Right atrium auricular region (tissue), 2 donors: Measurements from ENCODE around the gene WDR87. TPM values are rescaled to one million over a fixed set of nuclear protein-coding genes. Genes with fewer than 3 reads are reported as not detected.
"Not testable (repeated sequence)": the region's sequence is repeated elsewhere in the genome, so short reads cannot be mapped to it uniquely, and the experiment has no call there.

Source experiments
- DNase-seq: peaks from one replicate; pipeline ENCODE4 v3.0.0-alpha.2; 2019; ENCODE audit warnings: low spot score
- H3K27ac ChIP-seq, 2 donors: fragments of 200-600 bp; sonication (generic); 1 replicate in 1 of 2; 2 replicates in 1 of 2; pipeline ENCODE4 v1.5.1; 2016 to 2019
- H3K27me3 ChIP-seq, 2 donors: fragments of 200-600 bp; sonication (generic); one replicate each; pipeline versions ENCODE4 v1.5.1 to v1.6.0; 2017 to 2019
- H3K36me3 ChIP-seq: fragments of 200-600 bp; sonication (generic); one replicate; pipeline ENCODE4 v1.5.1; 2016
- H3K4me1 ChIP-seq, 2 donors: fragments of 200-600 bp; sonication (generic); one replicate each; pipeline versions ENCODE4 v1.5.1 to v1.6.0; 2017 to 2019
- H3K4me3 ChIP-seq, 2 donors: fragments of 200-600 bp; sonication (generic); 1 replicate in 1 of 2; 2 replicates in 1 of 2; pipeline ENCODE4 v1.5.1; 2017 to 2019; ENCODE audit warnings: mild to moderate bottlenecking in 1 of 2, moderate library complexity in 1 of 2
- H3K9me3 ChIP-seq, 2 donors: fragments of 200-600 bp; sonication (generic); one replicate each; pipeline ENCODE4 v1.5.1; 2019
- total RNA-seq, 2 donors: library from RNA; depleted of rRNA; stranded (reverse); fragments of >200 nt; gene quantifications; one replicate each; pipeline ENCODE4 v1.1.0, GENCODE V29; 2016
- TF ChIP-seq, protein P1 (sequence below), 2 donors: fragments of 200-600 bp; sonication (generic); IDR thresholded peaks; one replicate each; pipeline ENCODE4 v1.5.1; 2019; ENCODE audit warnings: antibody characterized with exemption in 2 of 2

Gene WDR87
- total RNA-seq, 2 donors from 2014 or later = not detected

DNA sequence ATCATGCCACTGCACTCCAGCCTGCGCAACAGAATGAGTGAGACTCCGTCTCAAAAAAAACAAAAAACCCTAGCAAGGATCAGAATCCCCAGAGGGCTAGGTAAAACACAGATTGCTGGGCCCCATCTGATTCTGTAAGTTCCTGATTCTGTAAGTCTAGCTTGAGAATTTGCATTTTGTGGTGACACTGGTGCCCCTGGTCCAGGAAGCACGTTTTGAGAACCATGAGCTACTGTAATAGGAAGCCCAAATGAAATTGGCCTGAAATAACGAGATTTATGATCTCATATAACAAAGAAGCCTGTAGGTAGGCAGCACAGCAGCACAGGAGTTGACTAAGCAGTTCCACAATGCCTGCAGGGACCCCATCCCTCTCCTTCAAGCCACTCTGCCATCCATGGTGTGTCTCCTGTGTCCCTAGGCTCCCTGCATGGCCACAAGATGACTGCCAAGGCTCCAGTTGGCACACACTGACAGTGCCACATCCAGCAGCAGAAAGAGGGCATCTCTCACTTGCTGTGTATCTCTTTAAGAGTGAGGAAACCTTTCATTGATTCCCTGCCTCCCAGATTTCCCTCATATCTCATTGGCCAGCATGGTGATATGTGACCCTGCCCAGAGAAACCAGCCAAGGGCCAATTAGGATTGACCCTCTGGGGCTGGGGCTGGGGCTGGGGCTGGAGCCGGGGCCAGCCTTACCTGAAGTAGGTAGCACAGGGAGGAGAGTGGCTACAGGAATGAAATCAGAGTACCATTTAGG is 22.3 kb upstream of the WDR87 start:
- DNase-seq = no peak
- no peaks in the 10 kb centered on the region for H3K9me3 ChIP-seq
- no peak overlapping the region for H3K4me3 ChIP-seq
- H3K27ac ChIP-seq = no peak overlapping the region
- peaks cover 0 to 25% of the 10 kb centered on the region in 2 donors for H3K4me1 ChIP-seq
- no peaks in the 10 kb centered on the region for H3K36me3 ChIP-seq
- no peaks in the 10 kb centered on the region for H3K27me3 ChIP-seq
- TF ChIP-seq, protein P1, sequence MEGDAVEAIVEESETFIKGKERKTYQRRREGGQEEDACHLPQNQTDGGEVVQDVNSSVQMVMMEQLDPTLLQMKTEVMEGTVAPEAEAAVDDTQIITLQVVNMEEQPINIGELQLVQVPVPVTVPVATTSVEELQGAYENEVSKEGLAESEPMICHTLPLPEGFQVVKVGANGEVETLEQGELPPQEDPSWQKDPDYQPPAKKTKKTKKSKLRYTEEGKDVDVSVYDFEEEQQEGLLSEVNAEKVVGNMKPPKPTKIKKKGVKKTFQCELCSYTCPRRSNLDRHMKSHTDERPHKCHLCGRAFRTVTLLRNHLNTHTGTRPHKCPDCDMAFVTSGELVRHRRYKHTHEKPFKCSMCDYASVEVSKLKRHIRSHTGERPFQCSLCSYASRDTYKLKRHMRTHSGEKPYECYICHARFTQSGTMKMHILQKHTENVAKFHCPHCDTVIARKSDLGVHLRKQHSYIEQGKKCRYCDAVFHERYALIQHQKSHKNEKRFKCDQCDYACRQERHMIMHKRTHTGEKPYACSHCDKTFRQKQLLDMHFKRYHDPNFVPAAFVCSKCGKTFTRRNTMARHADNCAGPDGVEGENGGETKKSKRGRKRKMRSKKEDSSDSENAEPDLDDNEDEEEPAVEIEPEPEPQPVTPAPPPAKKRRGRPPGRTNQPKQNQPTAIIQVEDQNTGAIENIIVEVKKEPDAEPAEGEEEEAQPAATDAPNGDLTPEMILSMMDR (IDR thresholded peaks at IDR 0.05) = no peak

GRCh38 chr19:37926711-37927110 is 20.3 kb upstream of the WDR87 start:
- no peak overlapping the region for H3K4me3 ChIP-seq
- no peak overlapping the region for H3K27ac ChIP-seq
- H3K36me3 ChIP-seq = no peaks in the 10 kb centered on the region
- H3K4me1 ChIP-seq = peaks cover 0 to 7% of the 10 kb centered on the region in 2 donors
- no peaks in the 10 kb centered on the region for H3K27me3 ChIP-seq
- TF ChIP-seq, protein P1 (IDR thresholded peaks at IDR 0.05) = no peak
- no peaks in the 10 kb centered on the region for H3K9me3 ChIP-seq
- DNase-seq = no peak

GRCh38 chr19:37926255-37926654 is 19.9 kb upstream of the WDR87 start:
- Histone ChIP-seq H3K27me3 (no peaks in the 10 kb centered on the region), H3K4me1 (peaks cover 0 to 2% of the 10 kb centered on the region in 2 donors), H3K9me3 (no peaks in the 10 kb centered on the region), H3K36me3 (no peaks in the 10 kb centered on the region), H3K27ac (no peak overlapping the region), H3K4me3 (no peak overlapping the region)
- DNase-seq = no peak
- TF ChIP-seq, protein P1 (IDR thresholded peaks at IDR 0.05) = no peak

- Histone ChIP-seq H3K27me3 (no peaks in the 10 kb centered on the region), H3K9me3 (no peaks in the 10 kb centered on the region), H3K27ac (no peak overlapping the region), H3K4me1 (no peaks in the 10 kb centered on the region), H3K4me3 (no peak overlapping the region), H3K36me3 (no peaks in the 10 kb centered on the region)
- TF ChIP-seq, protein P1 (IDR thresholded peaks at IDR 0.05) = no peak
- DNase-seq = no peak
Measured at GRCh38 chr19:37925212-37925611, 18.8 kb upstream of the WDR87 start.

DNA sequence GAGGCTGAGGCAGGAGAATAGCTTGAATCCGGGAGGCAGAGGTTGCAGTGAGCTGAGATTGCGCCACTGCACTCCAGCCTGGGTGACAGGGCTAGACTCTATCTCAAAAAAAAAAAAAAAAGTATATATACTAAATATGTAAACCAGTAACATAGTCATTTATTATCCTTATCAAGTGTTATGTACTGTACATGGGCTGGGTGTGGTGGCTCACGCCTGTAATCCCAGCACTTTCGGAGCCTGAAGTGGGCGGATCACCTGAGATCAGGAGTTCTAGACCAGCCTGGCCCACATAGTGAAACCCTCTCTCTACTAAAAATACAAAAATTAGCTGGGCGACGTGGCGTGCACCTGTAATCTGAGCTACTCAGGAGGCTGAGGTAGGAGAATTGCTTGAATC is 18.2 kb upstream of the WDR87 start:
- not testable (repeated sequence) for DNase-seq, H3K27me3 ChIP-seq, H3K36me3 ChIP-seq, H3K9me3 ChIP-seq, H3K27ac ChIP-seq, H3K4me3 ChIP-seq, H3K4me1 ChIP-seq

DNA sequence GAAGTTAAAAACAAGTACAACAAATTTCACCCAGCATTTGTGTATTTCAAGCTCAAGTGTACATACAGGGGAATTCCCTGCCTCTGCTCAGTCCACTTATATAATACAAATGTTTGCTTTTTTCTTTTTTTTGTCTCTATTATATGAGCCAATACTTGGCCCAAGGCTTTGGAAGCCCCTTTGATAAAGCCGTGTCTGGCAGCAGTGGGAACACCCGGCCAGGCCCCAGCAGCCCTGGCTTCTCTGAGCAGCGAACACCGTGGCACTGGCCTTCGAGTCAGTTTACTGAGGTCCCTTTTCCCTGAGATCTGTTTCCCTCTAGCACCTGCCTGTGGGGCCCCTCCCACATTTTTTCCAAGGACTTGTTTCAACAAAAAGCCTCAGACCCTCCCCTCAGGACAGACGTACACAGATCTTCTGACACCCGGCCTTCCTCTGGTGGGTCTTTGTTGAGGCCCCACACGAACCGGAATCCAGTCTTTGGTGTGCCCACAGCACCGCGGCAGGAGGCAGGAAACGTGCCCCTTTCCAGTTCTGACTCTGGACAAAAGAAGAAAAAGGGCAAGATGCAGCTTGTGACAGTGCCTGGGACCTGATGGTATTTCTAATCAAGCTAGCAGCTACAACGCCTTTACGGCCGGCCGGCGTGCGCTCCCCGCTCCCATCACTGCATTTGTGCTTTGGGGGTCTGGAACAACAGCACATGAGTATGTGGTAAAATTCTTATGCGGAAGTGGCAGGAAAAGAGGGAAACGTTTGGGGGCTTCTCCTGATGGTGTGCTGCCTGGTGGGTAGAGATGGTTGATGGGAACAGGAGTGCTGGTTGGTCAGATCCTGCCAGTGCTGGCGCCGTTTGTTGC is 14.4 kb upstream of the WDR87 start:
- no peak for DNase-seq
- TF ChIP-seq, protein P1 (IDR thresholded peaks at IDR 0.05) = no peak

More for the DNA sequence above, 14.4 kb upstream of the WDR87 start:
- H3K4me1 ChIP-seq = no peaks in the 10 kb centered on the region
- no peaks in the 10 kb centered on the region for H3K27me3 ChIP-seq
- H3K4me3 ChIP-seq = no peak overlapping the region
- no peaks in the 10 kb centered on the region for H3K9me3 ChIP-seq
- H3K36me3 ChIP-seq = no peaks in the 10 kb centered on the region
- H3K27ac ChIP-seq = no peak overlapping the region
